Epithelial cell of prostate (primary cell): ENCODE data around the gene SCYL2.
"Not testable (repeated sequence)": the region's sequence is repeated elsewhere in the genome, so short reads cannot be mapped to it uniquely, and the experiment has no call there.

ENCODE experiments used
- DNase-seq: peaks from one replicate; pipeline ENCODE4 v3.0.0-alpha.2; 2011; ENCODE audit warnings: low read depth, low spot score
- H3K27ac ChIP-seq: fragments of 450-650 bp; 2 replicates; pipeline ENCODE4 v1.5.1; 2017; ENCODE audit warnings: mild to moderate bottlenecking

Gene SCYL2

DNA sequence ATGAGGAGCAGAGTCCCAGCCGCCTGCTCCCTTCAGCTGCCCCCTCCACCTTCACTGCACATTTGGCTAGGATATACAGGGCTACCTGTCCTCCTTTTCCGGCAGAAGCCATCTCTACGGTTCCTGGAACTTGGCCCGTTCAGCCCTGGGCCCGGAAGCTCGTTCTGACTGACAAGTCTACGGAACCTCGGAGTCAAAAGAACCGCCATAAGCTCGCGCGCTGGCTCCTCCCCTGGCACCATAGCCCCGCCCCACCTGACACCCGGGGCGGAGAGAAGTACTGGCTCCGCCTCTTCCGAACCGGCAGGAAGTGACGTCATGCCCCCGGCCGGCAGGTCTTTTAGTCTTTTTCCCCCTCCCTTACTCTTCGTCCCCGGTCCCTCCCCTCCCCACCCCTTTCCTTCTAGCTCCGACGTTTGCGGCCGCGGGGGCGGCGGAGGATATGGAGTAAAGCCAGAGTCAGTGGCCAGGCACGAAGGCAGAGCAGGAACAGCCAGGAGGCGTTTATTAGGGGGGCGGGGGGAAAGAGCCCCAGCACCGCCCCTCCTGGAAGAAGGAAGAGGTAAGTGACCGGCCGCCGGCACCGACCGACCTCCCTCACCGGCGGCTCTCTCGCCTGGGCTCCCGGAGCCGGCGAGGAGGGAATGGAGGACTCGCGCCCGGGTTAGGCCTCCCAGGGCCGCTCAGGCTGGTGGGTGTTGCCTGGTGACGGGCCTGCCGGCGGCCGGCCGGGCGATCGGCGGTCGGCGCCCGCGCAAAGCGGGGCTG lies at the start of gene SCYL2, which contains the start of gene DEPDC4:
Gene SCYL2, plus strand, starts transcription at position 343 of the 768 bp plus-strand sequence. CDS start 15,794 bp downstream, outside the sequence.
Gene DEPDC4, minus strand, starts transcription at position 245 of the 768 bp plus-strand sequence. Its CDS starts 3 bp downstream, at position 242.
- peak within 1 kb of the TSS; percentile 96 for H3K27ac ChIP-seq
- DNase-seq: peak; percentile 92

- no peak for DNase-seq
- H3K27ac ChIP-seq: no peak overlapping the region
Measured at GRCh38 chr12:100219328-100220109, 47.5 kb upstream of the SCYL2 start.

- DNase-seq: no peak
- no peak overlapping the region for H3K27ac ChIP-seq
Measured at GRCh38 chr12:100221523-100221922, 45.5 kb upstream of the SCYL2 start.

DNA sequence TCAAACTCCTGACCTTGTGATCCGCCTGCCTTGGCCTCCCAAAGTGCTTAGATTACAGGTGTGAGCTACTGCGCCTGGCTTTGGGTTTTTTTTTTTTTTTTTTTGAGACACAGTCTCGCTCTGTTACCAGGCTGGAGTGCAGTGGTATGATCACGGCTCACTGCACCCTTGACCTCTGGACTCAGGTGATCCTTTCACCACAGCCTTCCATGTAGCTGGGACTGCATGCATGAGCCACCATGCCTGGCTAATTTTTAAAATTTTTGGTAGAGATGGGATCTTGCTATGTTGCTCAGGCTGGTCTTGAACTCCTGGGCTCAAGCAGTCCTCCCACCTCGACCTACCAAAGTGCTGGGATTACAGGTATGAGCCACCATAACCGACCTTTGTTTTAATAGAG lies 44.8 kb upstream of the SCYL2 start:
- H3K27ac ChIP-seq, DNase-seq: not testable (repeated sequence)

DNA sequence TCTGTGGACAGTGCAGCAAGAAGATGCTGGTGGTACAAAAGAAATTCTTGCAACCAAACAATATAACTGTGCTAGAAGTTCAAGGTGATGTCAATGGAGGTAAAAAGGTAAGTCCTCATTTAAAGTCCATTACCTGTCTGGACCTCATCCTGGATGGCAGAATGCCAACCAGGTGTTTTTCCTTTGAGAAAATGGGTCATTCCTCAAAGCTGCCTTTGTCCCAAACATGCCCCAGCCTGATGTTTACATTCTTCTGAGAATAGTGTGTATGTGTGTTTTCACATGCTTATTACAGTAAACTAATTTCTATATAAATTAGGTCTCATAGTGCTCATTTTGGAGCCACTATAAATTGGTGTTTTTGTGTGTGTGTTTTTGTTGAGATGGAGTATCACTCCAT lies 41.5 kb upstream of the SCYL2 start:
- peak overlapping the region; percentile 46 for H3K27ac ChIP-seq
- peak; percentile 67 for DNase-seq

DNA sequence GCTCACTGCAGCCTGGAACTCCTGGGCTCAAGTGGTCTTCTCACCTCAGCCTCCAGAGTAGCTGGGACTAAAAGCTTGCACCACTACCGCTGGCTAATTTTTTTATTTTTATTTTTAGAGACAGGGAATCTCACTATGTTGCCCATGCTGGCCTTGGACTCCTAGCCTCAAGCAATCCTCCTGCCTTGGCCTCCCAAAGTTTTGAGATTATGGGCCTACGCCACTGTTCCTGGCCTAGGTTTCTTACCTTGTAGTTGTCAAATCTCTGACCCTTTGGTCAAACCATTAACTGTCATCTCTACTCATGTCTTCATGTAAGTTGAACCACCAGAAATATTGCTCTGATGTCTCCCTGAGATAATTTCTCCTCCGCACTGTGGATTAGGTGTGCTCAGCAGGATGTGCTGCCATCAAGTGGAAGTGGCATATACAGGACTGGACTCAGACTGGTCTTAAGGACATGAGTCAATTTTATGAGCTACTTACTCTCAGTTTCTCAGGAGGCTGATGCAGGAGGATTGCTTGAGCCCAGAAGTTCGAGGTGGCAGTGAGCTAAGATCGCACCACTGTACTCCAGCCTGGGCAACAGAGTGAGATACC lies 37.8 kb upstream of the SCYL2 start:
- peak overlapping the region; percentile 41 for H3K27ac ChIP-seq
- peak; percentile 43 for DNase-seq

- DNase-seq: peak; percentile 73
- H3K27ac ChIP-seq: peak overlapping the region; percentile 41
Measured at GRCh38 chr12:100229876-100230275, 37.1 kb upstream of the SCYL2 start.

DNA sequence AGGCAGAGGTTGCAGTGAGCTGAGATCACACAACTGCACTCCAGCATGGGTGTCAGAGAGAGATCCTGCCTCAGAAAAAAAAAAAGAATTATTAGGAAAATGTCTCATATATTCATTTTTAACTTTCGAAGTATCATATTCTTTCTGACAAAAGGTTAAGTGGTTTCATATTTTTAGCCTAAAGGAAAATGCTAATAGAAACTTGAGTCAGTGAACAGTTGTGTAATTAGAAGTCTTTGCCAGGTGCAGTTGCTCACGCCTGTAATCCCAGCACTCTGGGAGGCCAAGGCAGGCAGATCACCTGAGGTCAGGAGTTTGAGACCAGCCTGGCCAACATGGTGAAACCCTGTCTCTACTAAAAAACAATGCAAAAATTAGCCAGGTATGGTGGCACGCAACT lies 35.1 kb upstream of the SCYL2 start:
- not testable (repeated sequence) for DNase-seq, H3K27ac ChIP-seq

DNA sequence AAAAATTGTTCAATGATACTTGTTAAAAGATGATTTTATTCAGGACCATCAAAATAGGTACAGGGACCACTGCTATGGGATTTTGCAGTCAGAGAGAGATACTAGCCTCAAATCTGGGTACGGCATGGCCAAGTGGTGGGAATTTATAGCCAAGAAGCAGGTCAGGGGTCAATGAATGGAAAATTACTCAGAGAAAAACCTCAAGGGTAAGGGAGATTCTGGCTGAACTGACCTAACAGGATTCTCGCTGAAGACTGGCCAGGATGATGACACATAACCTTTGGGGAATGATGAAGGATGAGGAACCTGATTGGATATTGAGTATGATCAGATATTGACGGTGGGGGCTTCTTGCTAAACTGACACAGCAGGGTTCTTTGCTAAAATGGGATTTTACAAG lies 32.8 kb upstream of the SCYL2 start:
- DNase-seq: no peak

DNA sequence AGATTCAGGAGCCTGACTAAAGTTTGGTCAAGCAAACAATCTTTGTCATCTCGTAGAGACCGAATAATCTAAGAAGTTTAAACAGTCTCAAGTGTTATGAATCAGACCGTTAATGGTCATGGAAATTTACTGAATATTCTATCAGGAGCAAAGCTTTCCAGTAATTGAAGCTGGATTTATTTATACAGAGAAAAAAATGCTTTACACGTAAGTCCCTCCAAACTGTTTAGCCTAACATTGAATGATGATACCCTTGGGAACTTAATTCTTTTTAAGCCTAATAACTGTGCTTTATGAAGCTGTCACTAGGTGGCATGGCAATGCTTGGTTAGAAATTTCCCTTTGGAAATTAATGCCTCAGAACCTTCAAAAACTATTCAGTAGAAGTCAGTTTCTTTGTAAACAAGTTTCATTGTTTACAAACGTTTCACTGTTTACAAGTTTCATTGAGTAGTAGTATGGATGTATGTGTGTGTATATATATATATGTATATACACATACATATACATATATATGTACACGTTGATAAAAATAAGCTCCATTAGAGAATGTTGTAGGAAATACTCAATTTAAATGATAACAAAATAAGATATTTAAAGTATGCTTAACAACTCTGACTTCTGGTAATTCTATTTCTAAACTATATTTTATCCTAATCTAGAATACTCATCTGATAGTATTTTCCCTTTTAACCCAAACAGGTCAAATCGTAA lies 32.2 kb upstream of the SCYL2 start:
- no peak for DNase-seq
- no peak overlapping the region for H3K27ac ChIP-seq

More for the DNA sequence above, 32.8 kb upstream of the SCYL2 start:
- H3K27ac ChIP-seq: no peak overlapping the region

DNA sequence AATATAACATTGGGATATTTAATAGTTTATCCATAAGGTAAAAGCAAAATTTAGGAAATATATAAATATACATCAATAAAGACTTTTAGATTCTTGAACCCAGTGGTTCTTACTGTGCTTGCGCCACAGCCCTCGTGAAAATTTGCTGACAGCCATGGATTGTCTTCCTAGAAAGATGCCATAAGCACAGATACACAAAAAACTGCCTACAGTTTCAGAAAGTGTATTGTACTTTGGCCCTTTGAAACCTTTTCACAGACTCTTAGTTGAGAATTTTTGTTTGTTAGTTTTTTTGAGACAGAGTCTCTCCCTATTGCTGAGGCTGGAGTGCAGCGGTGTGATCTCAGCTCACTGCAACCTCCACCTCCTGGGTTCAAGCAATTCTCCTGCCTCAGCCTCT lies 28.2 kb upstream of the SCYL2 start:
- no peak for DNase-seq
- H3K27ac ChIP-seq: no peak overlapping the region

DNA sequence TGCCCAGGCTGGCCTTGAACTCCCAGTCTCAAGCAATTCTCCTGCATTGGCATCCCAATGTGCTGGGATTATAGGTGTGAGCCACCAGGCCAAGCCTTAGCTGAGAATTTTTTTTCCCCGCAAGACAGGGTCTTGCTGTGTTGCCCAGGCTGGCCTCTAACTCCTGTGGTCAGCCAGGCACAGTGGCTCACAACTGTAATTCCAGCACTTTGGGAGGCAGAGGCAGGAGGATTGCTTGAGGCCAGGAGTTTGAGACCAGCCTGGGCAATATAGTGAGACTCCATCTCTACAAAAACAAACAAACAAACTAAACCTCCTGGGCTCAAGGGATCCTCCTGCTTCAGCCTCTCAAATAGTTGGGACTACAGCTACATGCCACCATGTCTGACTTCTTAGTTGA lies 27.4 kb upstream of the SCYL2 start:
- no peak overlapping the region for H3K27ac ChIP-seq
- no peak for DNase-seq

GRCh38 chr12:100243137-100243536 lies 23.8 kb upstream of the SCYL2 start:
- DNase-seq: no peak
- no peak overlapping the region for H3K27ac ChIP-seq

DNA sequence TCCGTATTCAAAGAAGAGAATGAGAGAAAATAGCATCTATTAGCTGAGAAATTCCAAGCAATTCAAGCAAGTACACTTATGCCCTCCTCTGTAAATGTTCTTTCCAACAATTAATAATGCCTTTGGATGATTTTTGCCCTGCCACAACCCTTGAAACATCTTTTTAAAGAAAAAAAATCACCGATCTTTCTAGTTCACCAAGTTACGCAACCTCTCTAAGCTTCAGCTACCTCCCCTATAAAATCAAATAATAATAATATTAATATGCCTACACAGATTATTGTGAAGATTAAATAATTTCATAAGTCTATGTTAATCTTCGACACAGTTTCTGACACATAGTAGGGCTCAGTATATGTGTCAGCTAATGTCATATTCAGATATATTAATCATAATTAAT lies 19.2 kb upstream of the SCYL2 start:
- no peak overlapping the region for H3K27ac ChIP-seq
- no peak for DNase-seq

- DNase-seq: no peak
- no peak overlapping the region for H3K27ac ChIP-seq
Measured at GRCh38 chr12:100248886-100249285, 18.1 kb upstream of the SCYL2 start.

DNA sequence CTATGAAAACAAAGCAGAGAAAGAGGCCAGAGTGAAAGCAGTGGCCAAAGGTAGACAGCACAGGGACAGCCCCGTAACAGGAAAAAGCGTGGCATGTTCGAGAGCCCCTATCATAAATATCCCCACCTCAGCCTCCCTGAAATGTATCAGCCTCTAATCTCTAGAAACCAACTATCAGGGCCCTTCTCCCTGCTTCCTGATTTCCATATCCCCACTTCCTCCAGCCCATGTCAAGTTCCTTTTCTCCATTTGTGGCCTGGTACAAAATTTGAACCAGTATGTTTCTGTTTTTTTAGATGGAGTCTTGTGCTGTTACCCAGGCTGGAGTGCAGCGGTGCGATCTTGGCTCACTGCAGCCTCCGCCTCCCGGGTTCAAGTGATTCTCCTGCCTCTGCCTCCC lies 17.0 kb upstream of the SCYL2 start:
- DNase-seq: no peak
- no peak overlapping the region for H3K27ac ChIP-seq

DNA sequence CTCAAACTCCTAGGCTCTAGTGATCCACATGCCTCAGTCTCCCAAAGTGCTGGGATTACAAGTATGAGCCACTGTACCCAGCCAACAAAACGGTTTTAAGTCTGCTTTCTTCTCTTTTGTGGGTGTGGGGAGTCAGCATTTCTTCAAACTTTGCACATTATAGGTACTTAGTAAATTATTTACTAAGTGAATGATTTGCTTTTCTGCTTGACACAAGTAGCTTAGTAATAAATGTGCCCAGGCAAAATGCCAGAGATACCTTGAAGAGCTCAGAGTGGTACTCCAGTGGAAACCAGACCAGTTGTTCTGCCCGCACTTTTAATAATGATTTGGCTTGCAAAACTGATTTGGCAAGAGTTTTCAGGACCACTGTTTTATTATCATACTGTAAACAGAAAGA lies 15.1 kb upstream of the SCYL2 start:
- DNase-seq: no peak
- H3K27ac ChIP-seq: no peak overlapping the region

DNA sequence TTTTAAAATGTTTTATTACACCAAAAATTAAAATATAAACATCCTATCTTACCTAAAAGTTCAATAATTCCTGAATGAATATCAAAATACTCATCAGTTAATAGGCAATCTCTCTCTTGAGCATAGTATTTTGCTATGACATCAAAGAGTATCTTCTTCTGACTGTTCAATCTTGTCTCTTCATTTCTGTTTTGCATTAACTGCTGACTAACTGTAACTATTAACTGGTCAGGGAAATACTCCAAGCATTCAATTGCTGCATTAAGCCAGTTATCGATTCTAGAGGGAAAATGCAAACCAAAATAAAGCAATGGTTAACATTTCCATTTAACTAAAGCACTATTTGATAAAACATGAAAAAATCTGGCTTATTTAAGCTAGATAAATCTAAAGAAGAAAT lies 13.5 kb upstream of the SCYL2 start:
- no peak for DNase-seq

DNA sequence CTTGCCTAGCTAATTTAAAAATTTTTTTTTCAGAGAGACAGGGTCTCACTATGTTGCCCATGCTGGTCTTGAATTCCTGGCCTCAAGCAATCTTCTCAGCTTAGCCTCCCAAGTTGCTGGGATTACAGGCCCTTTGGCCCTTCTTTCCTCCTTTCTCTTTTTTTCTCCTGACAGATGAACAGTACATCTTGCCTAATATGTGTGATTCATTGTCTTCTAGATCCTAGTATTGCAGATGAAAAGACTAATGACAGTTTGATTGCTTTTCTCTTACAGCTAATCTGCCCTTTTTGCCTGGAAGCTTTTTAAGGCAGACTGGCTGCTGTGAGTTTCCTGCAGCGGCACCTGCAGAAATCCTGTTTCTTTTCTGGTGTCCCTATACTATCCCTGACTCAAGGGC lies 12.1 kb upstream of the SCYL2 start:
- DNase-seq: no peak
- peak overlapping the region; percentile 3 for H3K27ac ChIP-seq

More for the DNA sequence above, 13.5 kb upstream of the SCYL2 start:
- no peak overlapping the region for H3K27ac ChIP-seq

- DNase-seq: no peak
Measured at GRCh38 chr12:100258127-100258526, 8.8 kb upstream of the SCYL2 start.

More at GRCh38 chr12:100258127-100258526, 8.8 kb upstream of the SCYL2 start:
- H3K27ac ChIP-seq: no peak overlapping the region
